Hepatocyte (in vitro differentiated cells): Measurements from ENCODE around the gene OR56B1.

Experiments used
- EZH2 ChIP-seq: fragments of 200-600 bp; sonication (generic); IDR thresholded peaks from 2 replicates; pipeline ENCODE4 v1.6.1; 2016; ENCODE audit warnings: antibody characterized with exemption, mild to moderate bottlenecking, borderline replicate concordance
- EZH2phosphoT487 ChIP-seq: fragments of 200-600 bp; sonication (generic); IDR thresholded peaks from one replicate; pipeline ENCODE4 v1.6.1; 2018; ENCODE audit warnings: antibody characterized with exemption, mild to moderate bottlenecking, low read depth, moderate library complexity; ENCODE audit not compliant: unreplicated experiment, severe bottlenecking
- TF ChIP-seq, protein P1 (sequence below): fragments of 200-600 bp; sonication (generic); IDR thresholded peaks from 2 replicates; pipeline ENCODE4 v1.5.1; 2016; ENCODE audit warnings: antibody characterized with exemption, mild to moderate bottlenecking; ENCODE audit not compliant: poor library complexity

DNA sequence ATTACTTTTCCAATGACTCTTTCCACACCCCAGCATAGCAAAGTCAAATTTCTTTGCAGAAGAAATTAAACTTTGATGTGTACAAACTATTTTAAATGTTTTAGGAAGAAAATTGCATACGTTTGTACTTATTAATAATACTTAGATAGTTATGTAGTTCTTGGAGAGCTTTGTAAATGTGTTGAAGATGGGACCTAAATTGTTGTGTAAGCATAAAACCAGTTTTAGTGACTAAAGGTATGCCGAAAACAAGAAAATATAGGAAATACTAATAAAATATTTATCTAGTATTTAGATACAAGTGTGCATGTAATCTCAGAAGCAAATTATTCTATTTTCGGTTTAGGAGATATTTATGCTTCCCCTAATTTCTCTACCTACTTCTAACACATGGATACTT is 13.6 kb downstream of the OR56B1 start:
- TF ChIP-seq, protein P1, sequence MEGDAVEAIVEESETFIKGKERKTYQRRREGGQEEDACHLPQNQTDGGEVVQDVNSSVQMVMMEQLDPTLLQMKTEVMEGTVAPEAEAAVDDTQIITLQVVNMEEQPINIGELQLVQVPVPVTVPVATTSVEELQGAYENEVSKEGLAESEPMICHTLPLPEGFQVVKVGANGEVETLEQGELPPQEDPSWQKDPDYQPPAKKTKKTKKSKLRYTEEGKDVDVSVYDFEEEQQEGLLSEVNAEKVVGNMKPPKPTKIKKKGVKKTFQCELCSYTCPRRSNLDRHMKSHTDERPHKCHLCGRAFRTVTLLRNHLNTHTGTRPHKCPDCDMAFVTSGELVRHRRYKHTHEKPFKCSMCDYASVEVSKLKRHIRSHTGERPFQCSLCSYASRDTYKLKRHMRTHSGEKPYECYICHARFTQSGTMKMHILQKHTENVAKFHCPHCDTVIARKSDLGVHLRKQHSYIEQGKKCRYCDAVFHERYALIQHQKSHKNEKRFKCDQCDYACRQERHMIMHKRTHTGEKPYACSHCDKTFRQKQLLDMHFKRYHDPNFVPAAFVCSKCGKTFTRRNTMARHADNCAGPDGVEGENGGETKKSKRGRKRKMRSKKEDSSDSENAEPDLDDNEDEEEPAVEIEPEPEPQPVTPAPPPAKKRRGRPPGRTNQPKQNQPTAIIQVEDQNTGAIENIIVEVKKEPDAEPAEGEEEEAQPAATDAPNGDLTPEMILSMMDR = no peak
- TF ChIP-seq EZH2 = no peak
- TF ChIP-seq EZH2phosphoT487 = no peak
